ELR (cell line): ENCODE results near the gene ATP6AP1.
"Not testable (repeated sequence)": the region's sequence is repeated elsewhere in the genome, so short reads cannot be mapped to it uniquely, and the experiment has no call there.

Experiments used
- DNase-seq: peaks from one replicate; pipeline ENCODE4 v3.0.0-alpha.2; 2015; ENCODE audit warnings: low read depth

ATP6AP1 gene

GRCh38 chrX:154398668-154399526 lies 29.6 kb upstream of the ATP6AP1 start:
- DNase-seq: peak; percentile 74

GRCh38 chrX:154399527-154400368 lies 28.7 kb upstream of the ATP6AP1 start:
- peak; percentile 39 for DNase-seq

- not testable (repeated sequence) for DNase-seq
Measured at GRCh38 chrX:154400369-154400817, 28.1 kb upstream of the ATP6AP1 start.

GRCh38 chrX:154401045-154401799 lies 27.3 kb upstream of the ATP6AP1 start:
- DNase-seq: peak; percentile 61

GRCh38 chrX:154401918-154402621 lies 26.4 kb upstream of the ATP6AP1 start:
- DNase-seq: peak; percentile 45

GRCh38 chrX:154402622-154403127 lies 25.8 kb upstream of the ATP6AP1 start:
- DNase-seq: no peak

- no peak for DNase-seq
Measured at GRCh38 chrX:154403192-154403591, 25.3 kb upstream of the ATP6AP1 start.

GRCh38 chrX:154403858-154404257 lies 24.6 kb upstream of the ATP6AP1 start:
- no peak for DNase-seq

GRCh38 chrX:154404625-154405192 lies 23.8 kb upstream of the ATP6AP1 start:
- no peak for DNase-seq

GRCh38 chrX:154408659-154409221 lies 19.7 kb upstream of the ATP6AP1 start:
- no peak for DNase-seq

- DNase-seq: peak; percentile 94
Measured at GRCh38 chrX:154409222-154409871, 19.1 kb upstream of the ATP6AP1 start, which contains the start of gene DNASE1L1. Gene DNASE1L1, minus strand, starts transcription at chrX:154409254. Its CDS starts 3,686 bp downstream, at chrX:154405568.

GRCh38 chrX:154411981-154412340 lies 16.5 kb upstream of the ATP6AP1 start:
- DNase-seq: peak; percentile 68

GRCh38 chrX:154412468-154412867 lies 16.0 kb upstream of the ATP6AP1 start:
- peak; percentile 22 for DNase-seq

- DNase-seq: no peak
Measured at GRCh38 chrX:154413142-154413541, 15.3 kb upstream of the ATP6AP1 start.

- no peak for DNase-seq
Measured at GRCh38 chrX:154417157-154417556, 11.3 kb upstream of the ATP6AP1 start.

- DNase-seq: no peak
Measured at GRCh38 chrX:154419189-154419588, 9.3 kb upstream of the ATP6AP1 start.

- DNase-seq: no peak
Measured at GRCh38 chrX:154419688-154420401, 8.6 kb upstream of the ATP6AP1 start.

- no peak for DNase-seq
Measured at GRCh38 chrX:154420402-154420756, 8.1 kb upstream of the ATP6AP1 start.
